ENCODE measurements around the gene MTMR1. TPM values are rescaled to one million over a fixed set of nuclear protein-coding genes. Genes with fewer than 3 reads are reported as not detected.

Gene MTMR1
- total and polyA plus RNA-seq, 9 of the 15 experiments (the other 6 are each of a cell fraction or from before 2014, with no cell fraction given) = 0.96 to 35.4 (median 22.4) TPM

GRCh38 chrX:150767475-150768131 lies 74.4 kb downstream of the MTMR1 start (continued):
- TF ChIP-seq FOXK1 (CRISPR knock-in tag; IDR thresholded peaks at IDR 0.05; ENCODE audit: borderline replicate concordance) = no peak
- TF ChIP-seq TBL1XR1 (IDR thresholded peaks at IDR 0.05; ENCODE audit: low read length in 2 of 2) = no peak
- TF ChIP-seq TFAM (CRISPR knock-in tag; conservative IDR thresholded peaks at IDR 0.05) = no peak
- no peak for TF ChIP-seq TRIM25 (IDR thresholded peaks at IDR 0.05; ENCODE audit: borderline replicate concordance)
- TF ChIP-seq PTRF (tag; IDR thresholded peaks at IDR 0.05) = no peak
- peak; percentile 84 for TF ChIP-seq FOSL1 (tag; conservative IDR thresholded peaks at IDR 0.05)
- TF ChIP-seq JUN (IDR thresholded peaks at IDR 0.05; ENCODE audit: borderline replicate concordance, low read depth, low read length) = peak; percentile 43; the same call in 1 of the 2 replicates
- no peak for TF ChIP-seq JUN (CRISPR knock-in tag; IDR thresholded peaks at IDR 0.05; ENCODE audit: borderline replicate concordance)
- no peak for TF ChIP-seq ZNF695 (CRISPR knock-in tag; IDR thresholded peaks at IDR 0.05)
- TF ChIP-seq RFX5 (IDR thresholded peaks at IDR 0.05; ENCODE audit: low read depth, low read length) = no peak
- TF ChIP-seq ARID2 (IDR thresholded peaks at IDR 0.05) = no peak
- no peak for TF ChIP-seq DEAF1 (CRISPR knock-in tag; IDR thresholded peaks at IDR 0.05)
- TF ChIP-seq HMG20B (CRISPR knock-in tag; IDR thresholded peaks at IDR 0.05) = no peak
- no peak for TF ChIP-seq HMG20A (CRISPR knock-in tag; conservative IDR thresholded peaks at IDR 0.05)
- TF ChIP-seq ZNF639 (CRISPR knock-in tag; conservative IDR thresholded peaks at IDR 0.05 in 1 of 2, IDR thresholded peaks at IDR 0.05 in 1 of 2) = no peak
- TF ChIP-seq TSC22D4 (tag; IDR thresholded peaks at IDR 0.05) = no peak
- no peak for TF ChIP-seq E2F5 (CRISPR knock-in tag; IDR thresholded peaks at IDR 0.05)
- TF ChIP-seq CREM (IDR thresholded peaks at IDR 0.05; ENCODE audit: low read depth) = no peak
- TF ChIP-seq EWSR1 (IDR thresholded peaks at IDR 0.05; ENCODE audit: borderline replicate concordance, low read depth, partially characterized antibody) = no peak
- TF ChIP-seq LCOR (CRISPR knock-in tag; IDR thresholded peaks at IDR 0.05) = no peak
- TF ChIP-seq HDGF (IDR thresholded peaks at IDR 0.05) = no peak
- TF ChIP-seq ZNF445 (CRISPR knock-in tag; IDR thresholded peaks at IDR 0.05; ENCODE audit: low read depth) = no peak
